HepG2 (cell line): ENCODE results near the gene TECPR1. TPM values are rescaled to one million over a fixed set of nuclear protein-coding genes. Genes with fewer than 3 reads are reported as not detected.
A peak's percentile ranks its signal among the peaks of the same experiment; 100 is the strongest.

Source experiments
- ARID3A ChIP-seq: IDR thresholded peaks from 2 replicates; pipeline ENCODE4 v1.6.1; 2012; ENCODE audit warnings: low read depth, low read length, improper control_type of control experiment
- ATF2 ChIP-seq: sonication (generic); formaldehyde crosslinking; IDR thresholded peaks from 2 replicates; pipeline ENCODE4 v1.4.0; 2020; ENCODE audit warnings: missing genetic modification reagents
- CEBPB ChIP-seq: IDR thresholded peaks from 2 replicates; pipeline ENCODE4 v1.6.1; 2011; ENCODE audit warnings: low read depth, low read length, improper control_type of control experiment, borderline replicate concordance
- E2F5 ChIP-seq: sonication (generic); formaldehyde crosslinking; conservative IDR thresholded peaks from 2 replicates; pipeline ENCODE4 v1.4.0; 2020; ENCODE audit warnings: missing genetic modification reagents
- ELF4 ChIP-seq: sonication (generic); formaldehyde crosslinking; IDR thresholded peaks from 2 replicates; pipeline ENCODE4 v1.5.0; 2020; ENCODE audit warnings: missing genetic modification reagents, mild to moderate bottlenecking, moderate library complexity, borderline replicate concordance
- EP300 ChIP-seq, 3 experiments: sonication (generic) in 1 of 3; formaldehyde crosslinking in 1 of 3; IDR thresholded peaks; 2 replicates each; pipeline versions ENCODE4 v1.5.1 to v1.6.1; 2011 to 2020; ENCODE audit warnings: low read depth in 2 of 3, low read length in 2 of 3, borderline replicate concordance in 1 of 3, improper control_type of control experiment in 1 of 3, mild to moderate bottlenecking in 1 of 3, missing genetic modification reagents in 1 of 3, moderate library complexity in 1 of 3
- FOXA1 ChIP-seq, 2 experiments: fragments of 450-650 bp in 1 of 2; sonication (generic) in 1 of 2; formaldehyde crosslinking in 1 of 2; IDR thresholded peaks; 2 replicates each; pipeline versions ENCODE4 v1.4.0 to v1.6.1; 2016 to 2020; ENCODE audit warnings: missing genetic modification reagents in 1 of 2
- FOXP4 ChIP-seq: sonication (generic); formaldehyde crosslinking; IDR thresholded peaks from 2 replicates; pipeline ENCODE4 v1.4.0; 2020; ENCODE audit warnings: missing genetic modification reagents
- MED1 ChIP-seq: sonication (generic); formaldehyde crosslinking; IDR thresholded peaks from 2 replicates; pipeline ENCODE4 v1.4.0; 2020; ENCODE audit warnings: missing genetic modification reagents
- NFE2L1 ChIP-seq: sonication (generic); formaldehyde crosslinking; IDR thresholded peaks from 2 replicates; pipeline ENCODE4 v1.4.0; 2020; ENCODE audit warnings: missing genetic modification reagents, mild to moderate bottlenecking, borderline replicate concordance
- NR2F6 ChIP-seq, 2 experiments: IDR thresholded peaks; 2 replicates each; pipeline ENCODE4 v1.6.1; 2016; ENCODE audit warnings: antibody characterized with exemption in 1 of 2, mild to moderate bottlenecking in 1 of 2
- PCBP2 ChIP-seq: fragments of 200-400 bp; formaldehyde crosslinking; optimal IDR thresholded peaks from 2 replicates; pipeline ENCODE3; 2018; ENCODE audit warnings: low read length, low read depth; ENCODE audit not compliant: poor library complexity, severe bottlenecking
- PRPF4 ChIP-seq: fragments of 200-400 bp; formaldehyde crosslinking; IDR thresholded peaks from 2 replicates; pipeline ENCODE4 v1.6.1; 2016; ENCODE audit warnings: low read length, low read depth; ENCODE audit not compliant: poor library complexity, severe bottlenecking
- RFX5 ChIP-seq: IDR thresholded peaks from 2 replicates; pipeline ENCODE4 v1.6.1; 2011; ENCODE audit warnings: low read depth, low read length, improper control_type of control experiment
- TEF ChIP-seq: sonication (generic); formaldehyde crosslinking; IDR thresholded peaks from 2 replicates; pipeline ENCODE4 v1.5.0; 2020; ENCODE audit warnings: missing genetic modification reagents
- ZBTB3 ChIP-seq: sonication (generic); formaldehyde crosslinking; IDR thresholded peaks from 2 replicates; pipeline ENCODE4 v1.4.0; 2020; ENCODE audit warnings: low read depth, mild to moderate bottlenecking, moderate library complexity, missing genetic modification reagents, borderline replicate concordance
- ZNF101 ChIP-seq: sonication (generic); formaldehyde crosslinking; IDR thresholded peaks from 2 replicates; pipeline ENCODE4 v1.4.0; 2020; ENCODE audit warnings: mild to moderate bottlenecking, low read depth, missing genetic modification reagents, borderline replicate concordance
- ZNF30 ChIP-seq: sonication (generic); formaldehyde crosslinking; IDR thresholded peaks from 2 replicates; pipeline ENCODE4 v1.5.0; 2020; ENCODE audit warnings: mild to moderate bottlenecking, missing genetic modification reagents
- ZNF362 ChIP-seq: sonication (generic); formaldehyde crosslinking; IDR thresholded peaks from 2 replicates; pipeline ENCODE4 v1.4.0; 2020; ENCODE audit warnings: missing genetic modification reagents, mild to moderate bottlenecking, borderline replicate concordance
- ZNF570 ChIP-seq: sonication (generic); formaldehyde crosslinking; IDR thresholded peaks from 2 replicates; pipeline ENCODE4 v1.4.0; 2020; ENCODE audit warnings: mild to moderate bottlenecking, missing genetic modification reagents, borderline replicate concordance
- polyA plus RNA-seq, 8 experiments: library from polyadenylated mRNA; depleted of rRNA in 3 of 8; stranded (reverse) in 7 of 8; unstranded in 1 of 8; fragments of >200 nt; fragmentation: Illumina TruSeq in 4 of 8; extraction: Trizol in 4 of 8; gene quantifications; 2 replicates each; pipeline versions ENCODE4 v1.2.1 to v1.2.3, GENCODE V29; 2011 to 2016; ENCODE audit warnings: low read depth in 4 of 8, missing spikeins in 1 of 8, mixed read lengths in 1 of 8; ENCODE audit not compliant: insufficient read depth in 1 of 8
- total RNA-seq, 5 experiments: library from RNA; depleted of rRNA; stranded (reverse); fragments of >200 nt; fragmentation: Illumina TruSeq; extraction: Trizol; gene quantifications; 2 replicates each; pipeline ENCODE4 v1.2.3, GENCODE V29; 2016; ENCODE audit warnings: low read depth in 1 of 5

The TECPR1 gene
- total and polyA plus RNA-seq, 2 of the 13 experiments (the other 11 are each of a cell fraction or from before 2014, with no cell fraction given), result 2.3 to 6.3 TPM

GRCh38 chr7:98276241-98276761, 24.3 kb upstream of the TECPR1 start (continued):
- TF ChIP-seq ZNF362 (CRISPR knock-in tag), result peak; percentile 61; the same call in 1 of the 2 replicates
- TF ChIP-seq ZNF101 (CRISPR knock-in tag), result no peak
- 0 out of 2 replicates have a peak, but pooled peaks have one; percentile 18 for TF ChIP-seq MED1 (CRISPR knock-in tag)
- 0 out of 2 replicates have a peak, but pooled peaks have one; percentile 11 for TF ChIP-seq NR2F6 (IDR thresholded peaks at IDR 0.05)
- no peak for TF ChIP-seq NR2F6 (CRISPR knock-in tag; IDR thresholded peaks at IDR 0.05)
- TF ChIP-seq ELF4 (CRISPR knock-in tag), result no peak
- peak in 1 of 2 experiments; percentile 43; a peak in 1 of 4 replicates for TF ChIP-seq EP300 (IDR thresholded peaks at IDR 0.05; ENCODE audit: low read depth in 2 of 2, low read length in 2 of 2)
- no peak for TF ChIP-seq EP300 (CRISPR knock-in tag; IDR thresholded peaks at IDR 0.05; ENCODE audit: borderline replicate concordance)
- TF ChIP-seq ZNF570 (CRISPR knock-in tag), result no peak
- TF ChIP-seq RFX5, result no peak
- no peak for TF ChIP-seq PCBP2
- no peak for TF ChIP-seq TEF
- TF ChIP-seq ZBTB3, result no peak
- 0 out of 2 replicates have a peak, but pooled peaks have one; percentile 7 for TF ChIP-seq FOXP4
- 0 out of 2 replicates have a peak, but pooled peaks have one; percentile 23 for TF ChIP-seq ARID3A
- TF ChIP-seq ATF2 (CRISPR knock-in tag), result no peak
- TF ChIP-seq CEBPB, result peak; percentile 7; the same call in 1 of the 2 replicates
- TF ChIP-seq E2F5 (CRISPR knock-in tag), result no peak
- TF ChIP-seq PRPF4, result no peak
- no peak for TF ChIP-seq ZNF30 (CRISPR knock-in tag)
- no peak for TF ChIP-seq NFE2L1 (CRISPR knock-in tag)
- no peak for TF ChIP-seq FOXA1 (IDR thresholded peaks at IDR 0.05)
- 0 out of 2 replicates have a peak, but pooled peaks have one; percentile 12 for TF ChIP-seq FOXA1 (CRISPR knock-in tag; IDR thresholded peaks at IDR 0.05)
